ENCODE data around the gene CSGALNACT2. TPM values are rescaled to one million over a fixed set of nuclear protein-coding genes. Genes with fewer than 3 reads are reported as not detected.

The CSGALNACT2 gene
- total and polyA plus RNA-seq, 4 donors: 4.1 to 11.0 (median 6.1) TPM

GRCh38 chr10:43160921-43161255 lies 22.6 kb downstream of the CSGALNACT2 start (continued):
- TF ChIP-seq, protein P1, sequence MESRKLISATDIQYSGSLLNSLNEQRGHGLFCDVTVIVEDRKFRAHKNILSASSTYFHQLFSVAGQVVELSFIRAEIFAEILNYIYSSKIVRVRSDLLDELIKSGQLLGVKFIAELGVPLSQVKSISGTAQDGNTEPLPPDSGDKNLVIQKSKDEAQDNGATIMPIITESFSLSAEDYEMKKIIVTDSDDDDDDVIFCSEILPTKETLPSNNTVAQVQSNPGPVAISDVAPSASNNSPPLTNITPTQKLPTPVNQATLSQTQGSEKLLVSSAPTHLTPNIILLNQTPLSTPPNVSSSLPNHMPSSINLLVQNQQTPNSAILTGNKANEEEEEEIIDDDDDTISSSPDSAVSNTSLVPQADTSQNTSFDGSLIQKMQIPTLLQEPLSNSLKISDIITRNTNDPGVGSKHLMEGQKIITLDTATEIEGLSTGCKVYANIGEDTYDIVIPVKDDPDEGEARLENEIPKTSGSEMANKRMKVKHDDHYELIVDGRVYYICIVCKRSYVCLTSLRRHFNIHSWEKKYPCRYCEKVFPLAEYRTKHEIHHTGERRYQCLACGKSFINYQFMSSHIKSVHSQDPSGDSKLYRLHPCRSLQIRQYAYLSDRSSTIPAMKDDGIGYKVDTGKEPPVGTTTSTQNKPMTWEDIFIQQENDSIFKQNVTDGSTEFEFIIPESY (IDR thresholded peaks at IDR 0.05): no peak
- no peak for TF ChIP-seq YY1 (IDR thresholded peaks at IDR 0.05)
- TF ChIP-seq NR2F2 (IDR thresholded peaks at IDR 0.05): no peak
- TF ChIP-seq RXRA (IDR thresholded peaks at IDR 0.05): no peak

GRCh38 chr10:43162604-43163003 lies 24.4 kb downstream of the CSGALNACT2 start:
- Histone ChIP-seq H3K27me3 (ENCODE audit: control insufficient read depth in 4 of 4, insufficient read depth in 4 of 4, low read length in 3 of 4) (no peaks in the 10 kb centered on the region), H3K4me1 (ENCODE audit: control insufficient read depth in 4 of 4, insufficient read depth in 4 of 4, low read length in 3 of 4) (no peaks in the 10 kb centered on the region), H3K9ac (ENCODE audit: low read depth in 1 of 2, low read length in 2 of 2) (no peak overlapping the region), H3K9me3 (ENCODE audit: control insufficient read depth in 4 of 4, low read length in 3 of 4) (no peaks in the 10 kb centered on the region), H3K36me3 (ENCODE audit: control insufficient read depth in 4 of 4, insufficient read depth in 3 of 4, low read depth in 1 of 4, low read length in 3 of 4) (peaks cover 0 to 5% (median 0%) of the 10 kb centered on the region in 4 donors), H3K4me3 (ENCODE audit: low read depth in 1 of 3, low read length in 3 of 3) (no peak overlapping the region), H3K27ac (ENCODE audit: low read depth in 1 of 2, low read length in 2 of 2) (no peak overlapping the region)
- 93% methylated on average over 1 of the region's 1 CpG for WGBS
- TF ChIP-seq EGR1 (IDR thresholded peaks at IDR 0.05; ENCODE audit: low read depth in 2 of 2): no peak
- TF ChIP-seq HNF4A (conservative IDR thresholded peaks at IDR 0.05): no peak
- TF ChIP-seq RXRA (IDR thresholded peaks at IDR 0.05): no peak
- no peak for TF ChIP-seq YY1 (IDR thresholded peaks at IDR 0.05)
- no peak for TF ChIP-seq CTCF (IDR thresholded peaks at IDR 0.05; ENCODE audit: low read depth, low read length, missing input control)
- no peak for TF ChIP-seq NR2F2 (IDR thresholded peaks at IDR 0.05)
- no peak for TF ChIP-seq RAD21 (IDR thresholded peaks at IDR 0.05)
- TF ChIP-seq JUND (IDR thresholded peaks at IDR 0.05): no peak
- TF ChIP-seq, protein P2, sequence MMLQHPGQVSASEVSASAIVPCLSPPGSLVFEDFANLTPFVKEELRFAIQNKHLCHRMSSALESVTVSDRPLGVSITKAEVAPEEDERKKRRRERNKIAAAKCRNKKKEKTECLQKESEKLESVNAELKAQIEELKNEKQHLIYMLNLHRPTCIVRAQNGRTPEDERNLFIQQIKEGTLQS (IDR thresholded peaks at IDR 0.05): no peak
- no peak for TF ChIP-seq TAF1 (conservative IDR thresholded peaks at IDR 0.05)
- TF ChIP-seq FOXA1 (IDR thresholded peaks at IDR 0.05): no peak
- no peak for TF ChIP-seq SP1 (IDR thresholded peaks at IDR 0.05)
- TF ChIP-seq GABPA (IDR thresholded peaks at IDR 0.05 in 1 of 2, conservative IDR thresholded peaks at IDR 0.05 in 1 of 2): no peak
- no peak for TF ChIP-seq HNF4G (IDR thresholded peaks at IDR 0.05)
- TF ChIP-seq, protein P1 (IDR thresholded peaks at IDR 0.05): no peak
- TF ChIP-seq REST (IDR thresholded peaks at IDR 0.05): no peak
- TF ChIP-seq FOXA2 (IDR thresholded peaks at IDR 0.05): no peak
- TF ChIP-seq, protein P3, sequence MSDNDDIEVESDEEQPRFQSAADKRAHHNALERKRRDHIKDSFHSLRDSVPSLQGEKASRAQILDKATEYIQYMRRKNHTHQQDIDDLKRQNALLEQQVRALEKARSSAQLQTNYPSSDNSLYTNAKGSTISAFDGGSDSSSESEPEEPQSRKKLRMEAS (IDR thresholded peaks at IDR 0.05): no peak
- no peak for DNase-seq (ENCODE audit: low spot score)
